Endothelial cell of umbilical vein (primary cell): ENCODE measurements around the gene WLS. TPM values are rescaled to one million over a fixed set of nuclear protein-coding genes. Genes with fewer than 3 reads are reported as not detected.

Experiments
- BruUV-seq: library from RNA; stranded (reverse); fragments of 400-500 nt; replicated peaks from 2 replicates; lab custom pipeline; 2021; lab: Mats Ljungman, UMichigan
- CTCF ChIA-PET: fragments of 300-600, 350-600 bp; sonication (Branson Sonifier 250); formaldehyde crosslinking; loops from one replicate; lab custom pipeline; 2021; ENCODE audit warnings: antibody characterized with exemption, inconsistent platforms; lab: Charles Lee
- POLR2A ChIA-PET: fragments of 300-600, 350-600 bp; sonication (Branson Sonifier 250); formaldehyde crosslinking; loops from one replicate; lab custom pipeline; 2021; ENCODE audit warnings: antibody characterized with exemption, inconsistent platforms; lab: Charles Lee
- DNase-seq: peaks from one replicate; pipeline ENCODE4 v3.0.0-alpha.2; 2011; ENCODE audit warnings: low read depth, low spot score
- FAIRE-seq: peaks from 2 replicates; lab custom pipeline; 2011; peaks lifted over from hg19 to GRCh38; lab: Jason Lieb, UNC
- H2AFZ ChIP-seq: 2 replicates; pipeline ENCODE4 v1.6.0; 2012; ENCODE audit warnings: low read depth, low read length, control low read depth, inconsistent platforms
- H3K27ac ChIP-seq: 2 replicates; pipeline ENCODE4 v1.5.1; 2011; ENCODE audit warnings: low read depth, mild to moderate bottlenecking, control low read depth, low read length, moderate library complexity; ENCODE audit not compliant: insufficient read depth
- H3K27me3 ChIP-seq, 2 experiments: 2 replicates each; pipeline versions ENCODE4 v1.6.0 to v1.6.1; 2011; ENCODE audit warnings: low read length in 2 of 2, mixed read lengths in 1 of 2; ENCODE audit not compliant: control insufficient read depth in 2 of 2, insufficient read depth in 2 of 2
- H3K36me3 ChIP-seq, 2 experiments: 2 replicates in 1 of 2; 3 replicates in 1 of 2; pipeline ENCODE4 v1.5.1; 2011; ENCODE audit warnings: low read length in 2 of 2, mild to moderate bottlenecking in 1 of 2, moderate library complexity in 1 of 2; ENCODE audit not compliant: control insufficient read depth in 2 of 2, insufficient read depth in 2 of 2; ENCODE audit errors: extremely low read depth in 1 of 2
- H3K4me1 ChIP-seq: 3 replicates; pipeline ENCODE4 v1.5.1; 2011; ENCODE audit warnings: mild to moderate bottlenecking, low read length; ENCODE audit not compliant: control insufficient read depth, insufficient read depth; ENCODE audit errors: extremely low read depth
- H3K4me2 ChIP-seq: 2 replicates; pipeline ENCODE4 v1.6.1; 2011; ENCODE audit warnings: low read length, control low read depth, mixed read lengths; ENCODE audit not compliant: insufficient read depth
- H3K4me3 ChIP-seq, 3 experiments: fragments of 200-600 bp in 1 of 3; sonication (generic), shearing (Covaris generic) in 1 of 3; replicated peaks in 1 of 3; 2 replicates each; pipeline ENCODE4 v1.5.1; 2011 to 2016; ENCODE audit warnings: control low read depth in 3 of 3, low read length in 3 of 3, mild to moderate bottlenecking in 2 of 3, inconsistent platforms in 1 of 3, low read depth in 1 of 3, moderate library complexity in 1 of 3; ENCODE audit not compliant: insufficient read depth in 1 of 3
- H3K79me2 ChIP-seq: 2 replicates; pipeline ENCODE4 v1.6.0; 2012; ENCODE audit warnings: low read length, inconsistent platforms; ENCODE audit not compliant: control insufficient read depth, insufficient read depth
- H3K9ac ChIP-seq: replicated peaks from 2 replicates; pipeline ENCODE3; 2011; ENCODE audit warnings: low read length, control low read depth; ENCODE audit not compliant: insufficient read depth; ENCODE audit errors: extremely low read depth
- H3K9me1 ChIP-seq: replicated peaks from 3 replicates; pipeline ENCODE4 v1.6.0; 2011; ENCODE audit warnings: mild to moderate bottlenecking, low read length; ENCODE audit not compliant: control insufficient read depth, insufficient read depth; ENCODE audit errors: extremely low read depth
- H3K9me3 ChIP-seq: replicated peaks from 2 replicates; pipeline ENCODE4 v1.5.1; 2012; ENCODE audit warnings: low read length, inconsistent platforms; ENCODE audit not compliant: control insufficient read depth, insufficient read depth
- H4K20me1 ChIP-seq: replicated peaks from 2 replicates; pipeline ENCODE3; 2011; ENCODE audit warnings: mild to moderate bottlenecking, low read length; ENCODE audit not compliant: control insufficient read depth, insufficient read depth; ENCODE audit errors: extremely low read depth
- CTCF ChIP-seq, 2 donors: IDR thresholded peaks; 1 replicate in 1 of 2; 2 replicates in 1 of 2; pipeline ENCODE4 v1.5.1; 2011; ENCODE audit warnings: low read length in 2 of 2, mild to moderate bottlenecking in 2 of 2, moderate library complexity in 2 of 2, control low read depth in 1 of 2, inconsistent platforms in 1 of 2, low read depth in 1 of 2; ENCODE audit not compliant: insufficient read depth in 1 of 2; ENCODE audit errors: extremely low read depth in 1 of 2
- EZH2 ChIP-seq: IDR thresholded peaks from 2 replicates; pipeline ENCODE4 v1.6.1; 2012; ENCODE audit warnings: borderline replicate concordance, low read depth, mild to moderate bottlenecking, moderate library complexity, low read length, inconsistent platforms; ENCODE audit not compliant: severe bottlenecking
- FOS ChIP-seq: IDR thresholded peaks from 2 replicates; pipeline ENCODE4 v1.6.1; 2011; ENCODE audit warnings: mild to moderate bottlenecking, low read length, moderate library complexity, borderline replicate concordance; ENCODE audit not compliant: insufficient read depth
- GATA2 ChIP-seq: IDR thresholded peaks from 2 replicates; pipeline ENCODE4 v1.7.0; 2011; ENCODE audit warnings: low read depth, mild to moderate bottlenecking, moderate library complexity, mixed read lengths, low read length; ENCODE audit not compliant: insufficient read length, insufficient read depth
- JUN ChIP-seq: IDR thresholded peaks from 2 replicates; pipeline ENCODE4 v1.6.1; 2011; ENCODE audit warnings: borderline replicate concordance, low read depth; ENCODE audit not compliant: insufficient read length, insufficient read depth
- MYC ChIP-seq: IDR thresholded peaks from one replicate; pipeline ENCODE4 v1.6.1; 2011; ENCODE audit warnings: mild to moderate bottlenecking, low read depth, low read length
- POLR2A ChIP-seq: IDR thresholded peaks from 2 replicates; pipeline ENCODE4 v1.6.1; 2012; ENCODE audit warnings: low read depth, mild to moderate bottlenecking, control low read depth, low read length
- POLR2AphosphoS5 ChIP-seq: IDR thresholded peaks from 2 replicates; pipeline ENCODE4 v1.6.1; 2012; ENCODE audit warnings: low read depth, mild to moderate bottlenecking, control low read depth, low read length, moderate library complexity; ENCODE audit not compliant: insufficient read depth
- dilution Hi-C: fragments of 300-500 bp; cut with MboI; formaldehyde crosslinking; loops from one replicate; pipeline ENCODE4 v1.15.0; 2019; ENCODE audit warnings: low sequenced_read_pairs; ENCODE audit not compliant: extremely low pct_ligation_motif_present
- intact Hi-C: fragments of 100-400 bp; cut with micrococcal nuclease; formaldehyde crosslinking; loops from one replicate; pipeline ENCODE4 v1.10.0; 2022
- polyA plus RNA-seq, 4 experiments: library from polyadenylated mRNA; depleted of rRNA in 3 of 4; stranded (reverse) in 3 of 4; unstranded in 1 of 4; fragments of >200 nt; gene quantifications; 2 replicates each; pipeline versions ENCODE4 v1.2.1 to v1.2.3, GENCODE V29; 2011 to 2012; ENCODE audit warnings: missing spikeins in 1 of 4
- total RNA-seq: library from RNA; stranded (reverse); gene quantifications from 2 replicates; pipeline ENCODE4 v1.2.3, GENCODE V29; 2021
- TF ChIP-seq, protein P1 (sequence below): IDR thresholded peaks from 2 replicates; pipeline ENCODE4 v1.6.1; 2011; ENCODE audit not compliant: insufficient read depth, insufficient read length

WLS gene
- total and polyA plus RNA-seq, 2 donors (not counting 3 experiments of a cell fraction or from before 2014, with no cell fraction given): 121 to 199 TPM

GRCh38 chr1:68136187-68136586 is 96.1 kb downstream of the WLS start:
- ChIA-PET CTCF (no interaction called here), POLR2A (no interaction called here)
- Histone ChIP-seq H3K27ac (no peak overlapping the region), H2AFZ (no peak overlapping the region), H4K20me1 (no peaks in the 10 kb centered on the region), H3K9me3 (no peaks in the 10 kb centered on the region), H3K9me1 (no peaks in the 10 kb centered on the region), H3K4me2 (no peak overlapping the region), H3K9ac (no peak overlapping the region), H3K4me3 (no peak overlapping the region), H3K4me1 (peaks cover 6% of the 10 kb centered on the region), H3K27me3 (no peaks in the 10 kb centered on the region), H3K36me3 (peaks cover 10 to 28% of the 10 kb centered on the region in 2 experiments), H3K79me2 (no peaks in the 10 kb centered on the region)
- BruUV-seq: no TSS peak
- DNase-seq (peak; percentile 28), FAIRE-seq (no peak)
- TF ChIP-seq POLR2AphosphoS5: no peak
- TF ChIP-seq MYC: no peak
- no peak for TF ChIP-seq GATA2
- TF ChIP-seq FOS: peak; percentile 66
- TF ChIP-seq CTCF (IDR thresholded peaks at IDR 0.05; ENCODE audit: extremely low read depth in 1 of 2, insufficient read depth in 1 of 2, low read depth in 1 of 2, low read length in 2 of 2): no peak
- TF ChIP-seq, protein P1, sequence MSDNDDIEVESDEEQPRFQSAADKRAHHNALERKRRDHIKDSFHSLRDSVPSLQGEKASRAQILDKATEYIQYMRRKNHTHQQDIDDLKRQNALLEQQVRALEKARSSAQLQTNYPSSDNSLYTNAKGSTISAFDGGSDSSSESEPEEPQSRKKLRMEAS: no peak
- peak; percentile 42 for TF ChIP-seq JUN
- TF ChIP-seq POLR2A: no peak
- no peak for TF ChIP-seq EZH2
- intact Hi-C loops: no loop called here
- dilution Hi-C loops: loop anchor here (25.0 kb wide), 1 partner anchor 201 kb away; no protein-coding TSS in a partner anchor
